ENCODE results near the gene FNDC8. TPM values are rescaled to one million over a fixed set of nuclear protein-coding genes. Genes with fewer than 3 reads are reported as not detected.

The FNDC8 gene
- total RNA-seq, 3 donors from 2014 or later (not counting 1 experiment from before 2014, with no cell fraction given), result not detected

- H3K4me3 ChIP-seq (ENCODE audit: low read length), result no peak overlapping the region
- WGBS (ENCODE audit: insufficient coverage), result 98% methylated on average over 2 of the region's 2 CpGs
- Mint-ChIP-seq H3K4me3 (no peak overlapping the region), H3K4me1 (no peaks in the 10 kb centered on the region), H3K9me3 (no peaks in the 10 kb centered on the region), H3K27me3 (ENCODE audit: low read depth in 2 of 2) (no peaks in the 10 kb centered on the region), H3K36me3 (peaks cover 15% of the 10 kb centered on the region), H3K27ac (peak overlapping the region in 1 of 2 donors; percentile 14)
- DNase-seq (no peak), ATAC-seq (no peak)
- no peak for TF ChIP-seq CTCF (IDR thresholded peaks at IDR 0.05)
- intact Hi-C loops (cut with micrococcal nuclease), result no loop called here
- no peaks in the 10 kb centered on the region for H3K27me3 ChIP-seq (ENCODE audit: control insufficient read depth, insufficient read depth, low read length)
- no peak overlapping the region for H3K27ac ChIP-seq (ENCODE audit: low read length)
- H3K9me3 ChIP-seq (ENCODE audit: control insufficient read depth, insufficient read depth, low read length), result no peaks in the 10 kb centered on the region
- H3K4me1 ChIP-seq (ENCODE audit: control insufficient read depth, insufficient read depth, low read length), result no peaks in the 10 kb centered on the region
- H3K36me3 ChIP-seq (ENCODE audit: control insufficient read depth, insufficient read depth, low read length), result peaks cover 25% of the 10 kb centered on the region
Observed at GRCh38 chr17:35097776-35098175, 23.6 kb upstream of the FNDC8 start.

GRCh38 chr17:35099908-35100307 is 21.5 kb upstream of the FNDC8 start:
- H3K9me3 ChIP-seq (ENCODE audit: control insufficient read depth, insufficient read depth, low read length), result no peaks in the 10 kb centered on the region
- intact Hi-C loops (cut with micrococcal nuclease), result no loop called here
- no peak overlapping the region for H3K27ac ChIP-seq (ENCODE audit: low read length)
- no peaks in the 10 kb centered on the region for H3K27me3 Mint-ChIP-seq (ENCODE audit: low read depth in 2 of 2)
- H3K4me3 Mint-ChIP-seq, result no peak overlapping the region
- no peaks in the 10 kb centered on the region for H3K27me3 ChIP-seq (ENCODE audit: control insufficient read depth, insufficient read depth, low read length)
- ATAC-seq (no peak), DNase-seq (no peak)
- H3K4me3 ChIP-seq (ENCODE audit: low read length), result no peak overlapping the region
- H3K36me3 ChIP-seq (ENCODE audit: control insufficient read depth, insufficient read depth, low read length), result peaks cover 32% of the 10 kb centered on the region
- H3K27ac Mint-ChIP-seq, result peak overlapping the region in 1 of 2 donors; percentile 36
- H3K4me1 Mint-ChIP-seq, result no peaks in the 10 kb centered on the region
- H3K9me3 Mint-ChIP-seq, result no peaks in the 10 kb centered on the region
- no peak for TF ChIP-seq CTCF (IDR thresholded peaks at IDR 0.05)
- H3K4me1 ChIP-seq (ENCODE audit: control insufficient read depth, insufficient read depth, low read length), result no peaks in the 10 kb centered on the region
- H3K36me3 Mint-ChIP-seq, result peaks cover 17% of the 10 kb centered on the region
- 99% methylated on average over 3 of the region's 3 CpGs for WGBS (ENCODE audit: insufficient coverage)

GRCh38 chr17:35101036-35101435 is 20.4 kb upstream of the FNDC8 start:
- Mint-ChIP-seq H3K36me3 (peaks cover 28% of the 10 kb centered on the region), H3K27me3 (ENCODE audit: low read depth in 2 of 2) (no peaks in the 10 kb centered on the region), H3K27ac (no peak overlapping the region), H3K4me3 (no peak overlapping the region), H3K9me3 (no peaks in the 10 kb centered on the region), H3K4me1 (peaks cover 0 to 2% of the 10 kb centered on the region in 2 donors)
- H3K4me1 ChIP-seq (ENCODE audit: control insufficient read depth, insufficient read depth, low read length), result no peaks in the 10 kb centered on the region
- ATAC-seq (no peak), DNase-seq (no peak)
- H3K4me3 ChIP-seq (ENCODE audit: low read length), result no peak overlapping the region
- peaks cover 38% of the 10 kb centered on the region for H3K36me3 ChIP-seq (ENCODE audit: control insufficient read depth, insufficient read depth, low read length)
- WGBS (ENCODE audit: insufficient coverage), result 98% methylated on average over 14 of the region's 14 CpGs
- no peaks in the 10 kb centered on the region for H3K9me3 ChIP-seq (ENCODE audit: control insufficient read depth, insufficient read depth, low read length)
- H3K27me3 ChIP-seq (ENCODE audit: control insufficient read depth, insufficient read depth, low read length), result no peaks in the 10 kb centered on the region
- intact Hi-C loops (cut with micrococcal nuclease), result no loop called here
- TF ChIP-seq CTCF (IDR thresholded peaks at IDR 0.05), result no peak
- no peak overlapping the region for H3K27ac ChIP-seq (ENCODE audit: low read length)

DNA sequence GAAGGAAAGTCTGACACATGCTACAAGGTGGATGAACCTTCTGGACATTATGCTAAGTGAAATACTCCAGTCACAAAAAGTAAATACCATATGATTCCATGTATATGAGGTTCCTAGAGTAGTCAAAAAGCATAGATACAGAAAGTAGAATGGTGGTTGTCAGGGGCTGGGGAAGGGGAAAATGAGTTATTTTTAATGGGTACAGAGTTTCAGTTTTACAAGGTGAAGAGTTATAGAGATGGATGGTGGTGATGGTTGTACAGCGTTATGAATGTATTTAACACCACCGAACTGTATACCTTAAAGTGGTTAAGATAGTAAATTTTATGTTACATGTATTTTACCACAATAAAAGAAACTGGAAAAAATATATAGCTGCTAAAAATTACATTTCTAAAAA is 19.7 kb upstream of the FNDC8 start:
- Mint-ChIP-seq H3K27me3 (ENCODE audit: low read depth in 2 of 2) (no peaks in the 10 kb centered on the region), H3K9me3 (no peaks in the 10 kb centered on the region), H3K27ac (peak overlapping the region in 1 of 2 donors; percentile 54), H3K36me3 (peaks cover 32% of the 10 kb centered on the region), H3K4me3 (no peak overlapping the region), H3K4me1 (peaks cover 0 to 7% of the 10 kb centered on the region in 2 donors)
- H3K36me3 ChIP-seq (ENCODE audit: control insufficient read depth, insufficient read depth, low read length), result peaks cover 41% of the 10 kb centered on the region
- TF ChIP-seq CTCF (IDR thresholded peaks at IDR 0.05), result no peak
- H3K4me3 ChIP-seq (ENCODE audit: low read length), result no peak overlapping the region
- H3K27me3 ChIP-seq (ENCODE audit: control insufficient read depth, insufficient read depth, low read length), result no peaks in the 10 kb centered on the region
- ATAC-seq, result no peak
- intact Hi-C loops (cut with micrococcal nuclease), result no loop called here
- WGBS (ENCODE audit: insufficient coverage), result no CpG with 5 or more reads among the region's 2 CpGs
- DNase-seq, result no peak
- no peaks in the 10 kb centered on the region for H3K4me1 ChIP-seq (ENCODE audit: control insufficient read depth, insufficient read depth, low read length)
- no peaks in the 10 kb centered on the region for H3K9me3 ChIP-seq (ENCODE audit: control insufficient read depth, insufficient read depth, low read length)
- no peak overlapping the region for H3K27ac ChIP-seq (ENCODE audit: low read length)
